SK-MEL-5 (cell line): ENCODE data around the gene SMIM15. TPM values are rescaled to one million over a fixed set of nuclear protein-coding genes. Genes with fewer than 3 reads are reported as not detected.

ENCODE experiments used
- DNase-seq: peaks from one replicate; pipeline ENCODE4 v3.0.0-alpha.2; 2016; ENCODE audit warnings: low read depth, low spot score
- in situ Hi-C: cut with HindIII; loops from 2 replicates; pipeline ENCODE4 v1.10.0; 2016; ENCODE audit warnings: low sequenced_read_pairs, high pct_unique_total_duplicates, low pct_unique_long_range_greater_than_20kb
- total RNA-seq: library from RNA; depleted of rRNA; stranded (reverse); fragments of >200 nt; shearing (Covaris generic); gene quantifications from 2 replicates; pipeline ENCODE4 v1.2.3, GENCODE V29; 2014; rRNA removed

SMIM15 gene
- total RNA-seq, 1 experiment from 2014 or later: 54.2 TPM

DNA sequence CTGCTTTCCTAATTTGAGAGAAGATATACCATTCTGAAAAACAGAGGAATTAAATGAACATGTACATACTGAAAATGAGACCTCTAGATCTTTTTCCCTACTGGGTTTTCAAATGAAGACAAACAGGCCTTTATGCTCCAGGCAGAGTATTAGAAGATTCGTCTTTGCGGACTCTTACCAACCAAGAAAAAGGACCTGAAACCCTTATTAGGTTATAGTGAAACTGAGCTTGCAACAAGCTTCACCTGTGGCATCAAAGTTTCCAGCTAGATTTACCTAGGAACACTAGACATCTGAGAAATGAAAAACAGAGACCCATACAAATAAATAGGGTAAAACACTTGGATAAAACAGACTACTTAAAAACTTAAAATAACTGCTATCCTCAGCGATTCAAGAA lies 46.3 kb downstream of the SMIM15 start:
- DNase-seq: no peak
- in situ Hi-C loops: no loop called here

DNA sequence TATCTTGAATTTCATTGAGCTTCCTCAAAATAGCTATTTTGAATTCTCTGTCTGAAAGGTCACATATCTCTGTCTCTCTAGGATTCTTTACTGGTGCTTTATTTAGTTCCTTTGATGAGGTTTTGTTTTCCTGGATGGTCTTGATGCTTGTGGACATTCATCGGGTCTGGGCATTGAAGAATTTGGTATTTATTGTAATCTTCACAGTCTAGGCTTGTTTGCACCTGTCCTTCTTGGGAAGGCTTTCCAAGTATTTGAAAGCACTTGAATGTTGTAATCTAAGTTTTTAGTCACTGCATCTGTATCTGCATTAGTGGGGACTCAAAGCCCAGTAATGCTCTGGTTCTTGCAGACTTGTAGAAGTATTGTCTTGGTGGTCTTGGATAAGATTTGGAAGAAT lies 47.8 kb downstream of the SMIM15 start:
- in situ Hi-C loops: no loop called here
- DNase-seq: no peak

Other genes with a start within 250 kb of the SMIM15 start
- 13.6 and 13.9 TPM in 2 replicates for gene ERCC8, start 217.4 kb downstream of the SMIM15 start, total RNA-seq
- gene NDUFAF2, start 217.3 kb downstream of the SMIM15 start, total RNA-seq: 47.8 and 60.3 TPM in 2 replicates
- 4.7 and 5.4 TPM in 2 replicates for gene ZSWIM6, start 169.8 kb upstream of the SMIM15 start, total RNA-seq